Endodermal cell (in vitro differentiated cells): ENCODE data around the gene KRTAP10-7. TPM values are rescaled to one million over a fixed set of nuclear protein-coding genes. Genes with fewer than 3 reads are reported as not detected.
A peak's percentile ranks its signal among the peaks of the same experiment; 100 is the strongest.
"Not testable (repeated sequence)": the region's sequence is repeated elsewhere in the genome, so short reads cannot be mapped to it uniquely, and the experiment has no call there.

Experiments
- DNase-seq: peaks from one replicate; pipeline ENCODE4 v3.0.0-alpha.2; 2017
- H3K27ac ChIP-seq: 2 replicates; pipeline ENCODE4 v1.5.1; 2013; ENCODE audit warnings: mild to moderate bottlenecking, low read depth, low read length, moderate library complexity
- H3K27me3 ChIP-seq: 2 replicates; pipeline ENCODE4 v1.6.1; 2013; ENCODE audit warnings: mild to moderate bottlenecking, low read length, moderate library complexity; ENCODE audit not compliant: insufficient read depth, control insufficient read depth, poor library complexity, severe bottlenecking
- H3K36me3 ChIP-seq: 2 replicates; pipeline ENCODE4 v1.7.0; 2013; ENCODE audit warnings: mild to moderate bottlenecking, low read length, moderate library complexity; ENCODE audit not compliant: control insufficient read depth, insufficient read depth
- H3K4me1 ChIP-seq: one replicate; pipeline ENCODE4 v1.7.0; 2013; ENCODE audit warnings: low read length; ENCODE audit not compliant: control insufficient read depth, insufficient read depth
- H3K4me3 ChIP-seq: 2 replicates; pipeline ENCODE4 v1.5.1; 2013; ENCODE audit warnings: mild to moderate bottlenecking, low read length, moderate library complexity
- H3K9ac ChIP-seq: 2 replicates; pipeline ENCODE4 v1.6.1; 2013; ENCODE audit warnings: mild to moderate bottlenecking, low read length, moderate library complexity; ENCODE audit not compliant: poor library complexity, severe bottlenecking; ENCODE audit errors: extremely low read depth
- H3K9me3 ChIP-seq: 2 replicates; pipeline ENCODE4 v1.6.1; 2013; ENCODE audit warnings: mild to moderate bottlenecking, low read length, moderate library complexity; ENCODE audit not compliant: control insufficient read depth
- H3K27ac Mint-ChIP-seq: 2 replicates; pipeline ENCODE4 v1.8.0; 2020; ENCODE audit warnings: mixed read lengths
- H3K27me3 Mint-ChIP-seq: 2 replicates; pipeline ENCODE4 v1.8.0; 2021; ENCODE audit warnings: mild to moderate bottlenecking, mixed read lengths; ENCODE audit not compliant: insufficient read depth
- H3K36me3 Mint-ChIP-seq: 2 replicates; pipeline ENCODE4 v1.8.0; 2020; ENCODE audit warnings: low read depth, mixed read lengths
- H3K4me1 Mint-ChIP-seq: 2 replicates; pipeline ENCODE4 v1.8.0; 2020; ENCODE audit warnings: mixed read lengths
- H3K4me3 Mint-ChIP-seq: 2 replicates; pipeline ENCODE4 v1.8.0; 2020; ENCODE audit warnings: mild to moderate bottlenecking, moderate library complexity, mixed read lengths
- H3K9me3 Mint-ChIP-seq: 2 replicates; pipeline ENCODE4 v1.8.0; 2020; ENCODE audit warnings: mild to moderate bottlenecking, mixed read lengths
- WGBS, 2 experiments: methylation state at CpG; one replicate each; pipeline versions ENCODE4 v1.1.5 to v1.1.7; 2013; ENCODE audit warnings: missing lambda C conversion rate in 2 of 2, mixed read lengths in 1 of 2; ENCODE audit not compliant: insufficient coverage in 1 of 2, insufficient read length in 1 of 2; 5-methylcytosine and 5-hydroxymethylcytosine counted together
- total RNA-seq, 2 donors: library from RNA; stranded (reverse); fragmentation: NEBNext Ultra II Directional in 1 of 2; extraction: Animal tissue kit (Norgen Biotek cat#: 25700) in 1 of 2; gene quantifications; 2 replicates in 1 of 2; 3 replicates in 1 of 2; pipeline ENCODE4 v1.2.1, GENCODE V29; 2021
- TF ChIP-seq, protein P1 (sequence below): fragments of 200-600 bp; sonication (generic); conservative IDR thresholded peaks from 2 replicates; pipeline ENCODE4 v1.5.0; 2021; ENCODE audit warnings: antibody characterized with exemption, mild to moderate bottlenecking

The KRTAP10-7 gene
- total RNA-seq, 2 donors from 2014 or later, result not detected

DNA sequence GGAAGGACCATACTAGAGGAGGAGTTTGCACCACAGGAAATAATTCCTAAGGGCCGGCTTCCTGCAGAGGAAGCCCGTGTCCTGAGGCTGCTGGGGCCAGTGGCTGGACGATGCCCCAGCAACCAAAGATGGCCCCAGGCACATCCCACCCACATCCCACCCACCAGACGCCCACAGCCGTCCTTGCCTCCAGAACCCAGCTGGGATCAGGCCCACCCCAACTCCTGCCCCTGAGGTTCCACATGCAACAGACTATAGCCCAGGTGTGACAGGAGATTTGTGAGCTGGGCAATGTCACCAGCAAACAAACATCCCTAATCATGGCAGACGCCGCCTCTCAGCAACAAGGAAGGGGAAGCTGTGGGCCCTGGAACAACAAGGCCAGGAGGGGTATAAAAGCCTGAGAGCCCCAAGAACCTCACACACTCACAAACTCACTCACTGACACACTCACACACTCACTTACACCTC, 26.3 kb downstream of the KRTAP10-7 start, which contains the start of gene KRTAP10-9:
KRTAP10-9 (plus strand) TSS at position 421 of the 471 bp plus-strand sequence. CDS start 79 bp downstream, outside the sequence.
- Histone ChIP-seq H3K9ac (no peak within 1 kb of the TSS), H3K4me3 (no peak within 1 kb of the TSS), H3K27ac (no peak within 1 kb of the TSS), H3K9me3 (peaks cover 34% of the 10 kb centered on the region), H3K4me1 (no peaks in the 10 kb centered on the region), H3K36me3 (no peaks in the 10 kb centered on the region), H3K27me3 (no peaks in the 10 kb centered on the region)
- peaks cover 1% of the 10 kb centered on the region for H3K27me3 Mint-ChIP-seq
- H3K9me3 Mint-ChIP-seq, result peaks cover 43% of the 10 kb centered on the region
- H3K36me3 Mint-ChIP-seq, result peaks cover 2% of the 10 kb centered on the region
- no peak within 1 kb of the TSS for H3K27ac Mint-ChIP-seq
- no peaks in the 10 kb centered on the region for H3K4me1 Mint-ChIP-seq
- TF ChIP-seq, protein P1, sequence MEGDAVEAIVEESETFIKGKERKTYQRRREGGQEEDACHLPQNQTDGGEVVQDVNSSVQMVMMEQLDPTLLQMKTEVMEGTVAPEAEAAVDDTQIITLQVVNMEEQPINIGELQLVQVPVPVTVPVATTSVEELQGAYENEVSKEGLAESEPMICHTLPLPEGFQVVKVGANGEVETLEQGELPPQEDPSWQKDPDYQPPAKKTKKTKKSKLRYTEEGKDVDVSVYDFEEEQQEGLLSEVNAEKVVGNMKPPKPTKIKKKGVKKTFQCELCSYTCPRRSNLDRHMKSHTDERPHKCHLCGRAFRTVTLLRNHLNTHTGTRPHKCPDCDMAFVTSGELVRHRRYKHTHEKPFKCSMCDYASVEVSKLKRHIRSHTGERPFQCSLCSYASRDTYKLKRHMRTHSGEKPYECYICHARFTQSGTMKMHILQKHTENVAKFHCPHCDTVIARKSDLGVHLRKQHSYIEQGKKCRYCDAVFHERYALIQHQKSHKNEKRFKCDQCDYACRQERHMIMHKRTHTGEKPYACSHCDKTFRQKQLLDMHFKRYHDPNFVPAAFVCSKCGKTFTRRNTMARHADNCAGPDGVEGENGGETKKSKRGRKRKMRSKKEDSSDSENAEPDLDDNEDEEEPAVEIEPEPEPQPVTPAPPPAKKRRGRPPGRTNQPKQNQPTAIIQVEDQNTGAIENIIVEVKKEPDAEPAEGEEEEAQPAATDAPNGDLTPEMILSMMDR, result no peak
- no peak within 1 kb of the TSS for H3K4me3 Mint-ChIP-seq
- 86 to 100% methylated on average over 2 to 7 of the region's 7 CpGs for WGBS, 2 experiments
- DNase-seq, result peak; percentile 29

DNA sequence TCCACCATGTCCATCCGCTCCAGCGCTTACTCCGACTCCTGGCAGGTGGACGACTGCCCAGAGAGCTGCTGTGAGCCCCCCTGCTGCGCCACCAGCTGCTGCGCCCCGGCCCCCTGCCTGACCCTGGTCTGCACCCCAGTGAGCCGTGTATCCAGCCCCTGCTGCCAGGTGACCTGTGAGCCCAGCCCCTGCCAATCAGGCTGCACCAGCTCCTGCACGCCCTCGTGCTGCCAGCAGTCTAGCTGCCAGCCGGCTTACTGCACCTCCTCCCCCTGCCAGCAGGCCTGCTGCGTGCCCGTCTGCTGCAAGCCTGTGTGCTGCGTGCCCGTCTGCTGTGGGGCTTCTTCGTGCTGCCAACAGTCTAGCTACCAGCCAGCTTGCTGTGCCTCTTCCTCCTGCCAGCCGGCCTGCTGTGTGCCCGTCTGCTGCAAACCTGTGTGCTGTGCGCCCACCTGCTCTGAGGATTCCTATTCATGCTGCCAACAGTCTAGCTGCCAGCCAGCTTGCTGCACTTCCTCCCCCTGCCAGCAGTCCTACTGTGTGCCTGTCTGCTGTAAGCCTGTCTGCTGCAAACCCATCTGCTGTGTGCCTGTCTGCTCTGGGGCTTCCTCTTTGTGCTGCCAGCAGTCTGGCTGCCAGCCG, 26.9 kb downstream of the KRTAP10-7 start:
- not testable (repeated sequence) for H3K9ac ChIP-seq, H3K27ac Mint-ChIP-seq, DNase-seq, H3K36me3 ChIP-seq, H3K27me3 Mint-ChIP-seq, H3K4me1 ChIP-seq, H3K4me3 Mint-ChIP-seq, H3K36me3 Mint-ChIP-seq, H3K27ac ChIP-seq, H3K27me3 ChIP-seq, H3K4me3 ChIP-seq, H3K4me1 Mint-ChIP-seq
- WGBS, 2 experiments, result 87 to 88% methylated on average over 8 to 20 of the region's 20 CpGs
- peaks cover 34% of the 10 kb centered on the region for H3K9me3 ChIP-seq
- H3K9me3 Mint-ChIP-seq, result peaks cover 44% of the 10 kb centered on the region

DNA sequence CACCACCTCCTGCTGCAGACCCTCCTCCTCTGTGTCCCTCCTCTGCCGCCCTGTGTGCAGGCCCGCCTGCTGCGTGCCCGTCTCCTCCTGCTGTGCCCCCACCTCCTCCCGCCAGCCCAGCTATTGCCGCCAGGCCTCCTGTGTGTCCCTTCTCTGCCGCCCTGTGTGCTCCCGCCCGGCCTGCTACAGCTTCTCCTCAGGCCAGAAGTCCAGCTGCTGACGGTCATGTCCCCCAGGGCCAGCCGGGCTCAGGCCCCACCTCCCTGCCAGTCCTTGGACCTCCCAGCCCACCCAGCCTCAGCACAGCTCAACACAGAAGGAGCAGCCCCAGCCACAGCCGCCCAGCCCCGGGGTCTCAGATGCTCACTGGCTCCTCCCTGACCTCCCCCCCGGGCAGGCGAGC, 27.4 kb downstream of the KRTAP10-7 start:
- peaks cover 42% of the 10 kb centered on the region for H3K9me3 Mint-ChIP-seq
- H3K36me3 ChIP-seq, H3K27ac Mint-ChIP-seq, H3K36me3 Mint-ChIP-seq, H3K27me3 ChIP-seq, H3K4me1 ChIP-seq, H3K4me3 Mint-ChIP-seq, H3K4me3 ChIP-seq, H3K9ac ChIP-seq, H3K27ac ChIP-seq, H3K4me1 Mint-ChIP-seq, H3K27me3 Mint-ChIP-seq: not testable (repeated sequence)
- peak; percentile 44 for DNase-seq
- H3K9me3 ChIP-seq, result peaks cover 35% of the 10 kb centered on the region
- WGBS, 2 experiments, result 90 to 93% methylated on average over 3 to 15 of the region's 15 CpGs

DNA sequence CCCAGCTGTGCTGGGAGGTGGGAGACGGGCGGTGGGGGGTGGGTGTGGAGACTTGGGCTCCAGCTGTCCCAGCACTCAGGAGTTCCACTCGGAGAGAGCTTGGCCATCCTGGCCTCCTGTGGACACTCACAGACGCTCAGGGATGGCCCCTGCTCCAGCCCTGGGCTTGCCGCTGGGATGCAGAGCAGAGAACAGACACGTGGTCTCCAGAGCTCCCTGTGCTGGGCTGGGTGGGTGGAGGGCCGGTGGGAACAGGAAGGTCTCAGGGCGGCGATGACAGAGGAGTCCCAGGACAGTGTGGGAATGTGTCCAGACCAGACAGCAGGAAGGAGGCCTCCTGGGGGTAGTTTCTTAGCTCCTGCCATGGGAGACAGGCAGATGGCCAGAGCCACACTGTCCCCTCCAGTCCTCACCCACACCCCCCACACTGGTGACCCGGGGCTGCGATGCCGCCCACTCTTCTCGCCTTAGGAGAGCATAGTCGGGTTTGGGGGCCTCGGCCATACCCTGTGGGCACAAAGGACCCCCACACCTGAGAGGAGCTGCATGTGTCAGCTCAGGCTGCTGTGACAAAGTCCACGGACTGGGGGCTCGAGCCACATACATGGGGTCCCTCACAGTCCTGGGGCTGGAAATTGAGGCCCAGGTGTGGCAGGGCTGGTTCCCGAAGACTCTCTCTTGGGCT, 28.5 kb downstream of the KRTAP10-7 start:
- H3K9me3 ChIP-seq, result peaks cover 25% of the 10 kb centered on the region
- peaks cover 3% of the 10 kb centered on the region for H3K27me3 Mint-ChIP-seq
- H3K36me3 ChIP-seq, result no peaks in the 10 kb centered on the region
- peaks cover 3% of the 10 kb centered on the region for H3K36me3 Mint-ChIP-seq
- peak; percentile 34 for DNase-seq
- H3K4me1 Mint-ChIP-seq, result no peaks in the 10 kb centered on the region
- H3K27ac ChIP-seq, result no peak overlapping the region
- no peak overlapping the region for H3K4me3 Mint-ChIP-seq
- no peaks in the 10 kb centered on the region for H3K27me3 ChIP-seq
- no peak overlapping the region for H3K27ac Mint-ChIP-seq
- H3K9ac ChIP-seq, result no peak overlapping the region
- TF ChIP-seq, protein P1, result no peak
- peaks cover 32% of the 10 kb centered on the region for H3K9me3 Mint-ChIP-seq
- H3K4me1 ChIP-seq, result no peaks in the 10 kb centered on the region
- no peak overlapping the region for H3K4me3 ChIP-seq
- 87 to 98% methylated on average over 9 to 18 of the region's 18 CpGs for WGBS, 2 experiments
